ENCODE measurements around the gene ASAH2. TPM values are rescaled to one million over a fixed set of nuclear protein-coding genes. Genes with fewer than 3 reads are reported as not detected.

ASAH2 gene
- total RNA-seq, 1 donor from 2014 or later = 5.1 TPM

GRCh38 chr10:50232261-50232639, 19.1 kb downstream of the ASAH2 start:
- TF ChIP-seq CTCF (conservative IDR thresholded peaks at IDR 0.05) = no peak
- H3K9me3 Mint-ChIP-seq = no peaks in the 10 kb centered on the region
- no peaks in the 10 kb centered on the region for H3K4me1 Mint-ChIP-seq (ENCODE audit: unreplicated experiment)
- H3K36me3 Mint-ChIP-seq = no peaks in the 10 kb centered on the region
- DNase-seq (ENCODE audit: extremely low spot score, unreplicated experiment) = no peak
- no peak overlapping the region for H3K27ac Mint-ChIP-seq
- peaks cover 22% of the 10 kb centered on the region for H3K27me3 Mint-ChIP-seq
- no peak overlapping the region for H3K4me3 Mint-ChIP-seq

- H3K9me3 Mint-ChIP-seq = no peaks in the 10 kb centered on the region
- no peak for TF ChIP-seq CTCF (conservative IDR thresholded peaks at IDR 0.05)
- no peak for DNase-seq (ENCODE audit: extremely low spot score, unreplicated experiment)
- H3K4me3 Mint-ChIP-seq = no peak overlapping the region
- peaks cover 22% of the 10 kb centered on the region for H3K27me3 Mint-ChIP-seq
- no peaks in the 10 kb centered on the region for H3K36me3 Mint-ChIP-seq
- H3K27ac Mint-ChIP-seq = no peak overlapping the region
- H3K4me1 Mint-ChIP-seq (ENCODE audit: unreplicated experiment) = no peaks in the 10 kb centered on the region
Observed at GRCh38 chr10:50231515-50232260, 19.6 kb downstream of the ASAH2 start.

GRCh38 chr10:50229460-50229859, 21.9 kb downstream of the ASAH2 start:
- Mint-ChIP-seq H3K4me3 (no peak overlapping the region), H3K36me3 (no peaks in the 10 kb centered on the region), H3K9me3 (no peaks in the 10 kb centered on the region), H3K4me1 (ENCODE audit: unreplicated experiment) (no peaks in the 10 kb centered on the region), H3K27ac (no peak overlapping the region), H3K27me3 (peaks cover 18% of the 10 kb centered on the region)
- no peak for DNase-seq (ENCODE audit: extremely low spot score, unreplicated experiment)
- no peak for TF ChIP-seq CTCF (conservative IDR thresholded peaks at IDR 0.05)

DNA sequence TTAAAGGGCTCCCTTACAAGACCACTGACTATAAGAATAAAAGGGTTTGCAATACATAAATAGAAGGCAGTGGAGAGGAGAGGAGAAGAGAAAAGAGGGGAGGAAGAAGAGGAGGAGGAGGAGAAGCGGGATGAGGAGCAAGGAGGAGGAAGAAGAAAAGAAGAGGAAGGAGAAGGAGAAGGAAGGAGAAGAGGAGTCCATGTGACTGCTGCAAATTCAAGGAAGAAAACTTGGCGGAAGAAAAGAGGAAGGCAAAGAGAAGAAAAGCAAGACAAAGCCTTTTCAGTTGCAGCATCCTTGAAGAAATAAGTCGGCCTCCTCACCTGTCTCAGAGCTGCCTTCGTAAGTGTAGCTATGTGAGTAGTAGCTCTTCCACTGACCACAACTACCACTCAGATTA, 22.6 kb downstream of the ASAH2 start:
- Mint-ChIP-seq H3K9me3 (no peaks in the 10 kb centered on the region), H3K4me3 (no peak overlapping the region), H3K36me3 (no peaks in the 10 kb centered on the region), H3K4me1 (ENCODE audit: unreplicated experiment) (no peaks in the 10 kb centered on the region), H3K27ac (no peak overlapping the region), H3K27me3 (peaks cover 17% of the 10 kb centered on the region)
- no peak for TF ChIP-seq CTCF (conservative IDR thresholded peaks at IDR 0.05)
- no peak for DNase-seq (ENCODE audit: extremely low spot score, unreplicated experiment)

DNA sequence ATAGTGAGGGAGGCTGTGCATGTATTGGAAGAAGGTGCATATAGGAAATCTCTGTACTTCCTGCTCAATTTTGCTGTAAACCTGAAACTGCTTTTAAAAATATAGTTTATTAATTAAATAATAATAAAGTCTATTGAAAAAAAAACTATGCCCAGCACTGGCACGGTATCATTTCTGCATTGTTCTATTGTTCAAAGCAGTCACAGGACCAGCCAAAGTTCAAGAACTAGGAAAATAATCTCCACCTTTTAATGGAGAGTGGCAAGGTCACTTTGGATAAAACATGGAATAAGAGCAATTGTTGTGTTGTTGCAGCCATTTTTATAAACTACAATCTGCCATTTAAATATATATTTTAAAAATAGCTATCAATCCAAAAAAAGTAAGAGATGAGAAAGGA, 24.7 kb downstream of the ASAH2 start:
- H3K27me3 Mint-ChIP-seq = peaks cover 22% of the 10 kb centered on the region

More for the DNA sequence above, 24.7 kb downstream of the ASAH2 start:
- DNase-seq (ENCODE audit: extremely low spot score, unreplicated experiment) = no peak
- Mint-ChIP-seq H3K4me3 (no peak overlapping the region), H3K4me1 (ENCODE audit: unreplicated experiment) (no peaks in the 10 kb centered on the region), H3K9me3 (no peaks in the 10 kb centered on the region), H3K36me3 (no peaks in the 10 kb centered on the region), H3K27ac (no peak overlapping the region)
- no peak for TF ChIP-seq CTCF (conservative IDR thresholded peaks at IDR 0.05)

Measured in type B pancreatic cell (in vitro differentiated cells).